Measurements from ENCODE around the gene SLC9A7. TPM values are rescaled to one million over a fixed set of nuclear protein-coding genes. Genes with fewer than 3 reads are reported as not detected.
"Not testable (repeated sequence)": the region's sequence is repeated elsewhere in the genome, so short reads cannot be mapped to it uniquely, and the experiment has no call there.

SLC9A7 gene
- total and polyA plus RNA-seq, 4 donors: 2.3 to 13.2 (median 3.1) TPM

DNA sequence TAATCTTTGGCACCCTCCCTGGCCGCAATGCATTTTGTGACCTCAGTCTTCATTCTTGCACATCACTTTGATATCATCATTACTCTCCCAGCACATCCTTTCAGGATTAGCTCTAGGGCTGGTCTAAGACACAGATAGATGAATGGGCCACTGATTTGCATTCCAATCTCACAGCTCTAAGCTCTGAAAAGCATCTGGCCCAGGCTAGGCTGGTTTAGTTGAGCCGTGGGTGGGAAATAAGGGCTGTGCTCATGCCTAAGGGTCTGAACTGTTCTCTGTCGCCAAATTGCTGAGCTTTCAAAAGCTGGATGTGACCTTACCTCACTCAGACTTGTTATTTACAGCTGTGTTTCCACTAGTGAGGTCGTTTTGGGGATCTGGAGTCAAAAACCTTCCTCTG lies 30.0 kb upstream of the SLC9A7 start:
- H3K4me1 ChIP-seq (ENCODE audit: control insufficient read depth in 4 of 4, insufficient read depth in 4 of 4, low read length in 3 of 4): peaks cover 0 to 9% (median 6%) of the 10 kb centered on the region in 4 donors
- no peak for DNase-seq (ENCODE audit: low spot score)
- 60% methylated on average over 4 of the region's 4 CpGs for WGBS
- H3K4me3 ChIP-seq (ENCODE audit: low read depth in 1 of 3, low read length in 3 of 3): no peak overlapping the region
- TF ChIP-seq, protein P1, sequence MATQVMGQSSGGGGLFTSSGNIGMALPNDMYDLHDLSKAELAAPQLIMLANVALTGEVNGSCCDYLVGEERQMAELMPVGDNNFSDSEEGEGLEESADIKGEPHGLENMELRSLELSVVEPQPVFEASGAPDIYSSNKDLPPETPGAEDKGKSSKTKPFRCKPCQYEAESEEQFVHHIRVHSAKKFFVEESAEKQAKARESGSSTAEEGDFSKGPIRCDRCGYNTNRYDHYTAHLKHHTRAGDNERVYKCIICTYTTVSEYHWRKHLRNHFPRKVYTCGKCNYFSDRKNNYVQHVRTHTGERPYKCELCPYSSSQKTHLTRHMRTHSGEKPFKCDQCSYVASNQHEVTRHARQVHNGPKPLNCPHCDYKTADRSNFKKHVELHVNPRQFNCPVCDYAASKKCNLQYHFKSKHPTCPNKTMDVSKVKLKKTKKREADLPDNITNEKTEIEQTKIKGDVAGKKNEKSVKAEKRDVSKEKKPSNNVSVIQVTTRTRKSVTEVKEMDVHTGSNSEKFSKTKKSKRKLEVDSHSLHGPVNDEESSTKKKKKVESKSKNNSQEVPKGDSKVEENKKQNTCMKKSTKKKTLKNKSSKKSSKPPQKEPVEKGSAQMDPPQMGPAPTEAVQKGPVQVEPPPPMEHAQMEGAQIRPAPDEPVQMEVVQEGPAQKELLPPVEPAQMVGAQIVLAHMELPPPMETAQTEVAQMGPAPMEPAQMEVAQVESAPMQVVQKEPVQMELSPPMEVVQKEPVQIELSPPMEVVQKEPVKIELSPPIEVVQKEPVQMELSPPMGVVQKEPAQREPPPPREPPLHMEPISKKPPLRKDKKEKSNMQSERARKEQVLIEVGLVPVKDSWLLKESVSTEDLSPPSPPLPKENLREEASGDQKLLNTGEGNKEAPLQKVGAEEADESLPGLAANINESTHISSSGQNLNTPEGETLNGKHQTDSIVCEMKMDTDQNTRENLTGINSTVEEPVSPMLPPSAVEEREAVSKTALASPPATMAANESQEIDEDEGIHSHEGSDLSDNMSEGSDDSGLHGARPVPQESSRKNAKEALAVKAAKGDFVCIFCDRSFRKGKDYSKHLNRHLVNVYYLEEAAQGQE (IDR thresholded peaks at IDR 0.05): no peak
- TF ChIP-seq CTCF (IDR thresholded peaks at IDR 0.05; ENCODE audit: low read depth, low read length, missing input control) (no peak), ATF3 (IDR thresholded peaks at IDR 0.05) (no peak), RAD21 (IDR thresholded peaks at IDR 0.05) (no peak)
- H3K36me3 ChIP-seq (ENCODE audit: control insufficient read depth in 4 of 4, insufficient read depth in 3 of 4, low read depth in 1 of 4, low read length in 3 of 4): no peaks in the 10 kb centered on the region
- no peak overlapping the region for H3K27ac ChIP-seq (ENCODE audit: low read depth in 1 of 2, low read length in 2 of 2)
- no peaks in the 10 kb centered on the region for H3K9me3 ChIP-seq (ENCODE audit: control insufficient read depth in 4 of 4, low read length in 3 of 4)
- H3K9ac ChIP-seq (ENCODE audit: low read depth in 1 of 2, low read length in 2 of 2): no peak overlapping the region
- H3K27me3 ChIP-seq (ENCODE audit: control insufficient read depth in 4 of 4, insufficient read depth in 4 of 4, low read length in 3 of 4): no peaks in the 10 kb centered on the region

- H3K9me3 ChIP-seq (ENCODE audit: control insufficient read depth in 4 of 4, low read length in 3 of 4); H3K36me3 ChIP-seq (ENCODE audit: control insufficient read depth in 4 of 4, insufficient read depth in 3 of 4, low read depth in 1 of 4, low read length in 3 of 4); H3K9ac ChIP-seq (ENCODE audit: low read depth in 1 of 2, low read length in 2 of 2); H3K27me3 ChIP-seq (ENCODE audit: control insufficient read depth in 4 of 4, insufficient read depth in 4 of 4, low read length in 3 of 4); H3K27ac ChIP-seq (ENCODE audit: low read depth in 1 of 2, low read length in 2 of 2); DNase-seq (ENCODE audit: low spot score); H3K4me3 ChIP-seq (ENCODE audit: low read depth in 1 of 3, low read length in 3 of 3); H3K4me1 ChIP-seq (ENCODE audit: control insufficient read depth in 4 of 4, insufficient read depth in 4 of 4, low read length in 3 of 4): not testable (repeated sequence)
Measured at GRCh38 chrX:46784437-46784836, 25.5 kb upstream of the SLC9A7 start.

GRCh38 chrX:46782034-46782433 lies 23.1 kb upstream of the SLC9A7 start:
- Histone ChIP-seq H3K27ac (ENCODE audit: low read depth in 1 of 2, low read length in 2 of 2) (no peak overlapping the region), H3K27me3 (ENCODE audit: control insufficient read depth in 4 of 4, insufficient read depth in 4 of 4, low read length in 3 of 4) (no peaks in the 10 kb centered on the region), H3K4me1 (ENCODE audit: control insufficient read depth in 4 of 4, insufficient read depth in 4 of 4, low read length in 3 of 4) (peaks cover 0 to 4% (median 0%) of the 10 kb centered on the region in 4 donors), H3K9me3 (ENCODE audit: control insufficient read depth in 4 of 4, low read length in 3 of 4) (no peaks in the 10 kb centered on the region), H3K36me3 (ENCODE audit: control insufficient read depth in 4 of 4, insufficient read depth in 3 of 4, low read depth in 1 of 4, low read length in 3 of 4) (no peaks in the 10 kb centered on the region), H3K9ac (ENCODE audit: low read depth in 1 of 2, low read length in 2 of 2) (no peak overlapping the region), H3K4me3 (ENCODE audit: low read depth in 1 of 3, low read length in 3 of 3) (no peak overlapping the region)
- TF ChIP-seq YY1 (IDR thresholded peaks at IDR 0.05) (no peak), GABPA (IDR thresholded peaks at IDR 0.05 in 1 of 2, conservative IDR thresholded peaks at IDR 0.05 in 1 of 2) (no peak), RXRA (IDR thresholded peaks at IDR 0.05) (no peak), FOXA1 (IDR thresholded peaks at IDR 0.05) (no peak), SP1 (IDR thresholded peaks at IDR 0.05) (no peak), RAD21 (IDR thresholded peaks at IDR 0.05) (no peak), HNF4G (IDR thresholded peaks at IDR 0.05) (no peak), FOXA2 (IDR thresholded peaks at IDR 0.05) (no peak), ATF3 (IDR thresholded peaks at IDR 0.05) (no peak), NR2F2 (IDR thresholded peaks at IDR 0.05) (no peak), CTCF (IDR thresholded peaks at IDR 0.05; ENCODE audit: low read depth, low read length, missing input control) (no peak)
- no peak for DNase-seq (ENCODE audit: low spot score)
- 90% methylated on average over 4 of the region's 4 CpGs for WGBS
